GM10248 (cell line): ENCODE data around the gene RAMAC.

Experiments used
- CTCF ChIA-PET: fragments of 300-600 bp; sonication (Branson Sonifier 250); formaldehyde crosslinking; extraction: SDS; loops from one replicate; lab custom pipeline; 2021; ENCODE audit warnings: antibody characterized with exemption; lab: Yijun Ruan, JAX
- POLR2A ChIA-PET: fragments of 350-650 bp; sonication (Branson Sonifier 250); formaldehyde crosslinking; extraction: SDS; loops from one replicate; lab custom pipeline; 2020; ENCODE audit warnings: antibody characterized with exemption; lab: Yijun Ruan, JAX
- DNase-seq: peaks from one replicate; pipeline ENCODE4 v3.0.0; 2012; ENCODE audit errors: extremely low spot score
- CTCF ChIP-seq: IDR thresholded peaks from 2 replicates; pipeline ENCODE4 v1.5.1; 2012; ENCODE audit warnings: mild to moderate bottlenecking, low read depth; ENCODE audit errors: extremely low read depth, missing control alignments, control extremely low read depth

The RAMAC gene

GRCh38 chr15:82970696-82971095 lies 15.3 kb upstream of the RAMAC start:
- ChIA-PET CTCF (interaction anchor here (1.3 to 3.5 kb wide), 2 partner anchors 8 to 30 kb away, joined by 3 to 13 read pairs; no protein-coding TSS in a partner anchor), POLR2A (no interaction called here)
- no peak for DNase-seq
- TF ChIP-seq CTCF, result no peak

DNA sequence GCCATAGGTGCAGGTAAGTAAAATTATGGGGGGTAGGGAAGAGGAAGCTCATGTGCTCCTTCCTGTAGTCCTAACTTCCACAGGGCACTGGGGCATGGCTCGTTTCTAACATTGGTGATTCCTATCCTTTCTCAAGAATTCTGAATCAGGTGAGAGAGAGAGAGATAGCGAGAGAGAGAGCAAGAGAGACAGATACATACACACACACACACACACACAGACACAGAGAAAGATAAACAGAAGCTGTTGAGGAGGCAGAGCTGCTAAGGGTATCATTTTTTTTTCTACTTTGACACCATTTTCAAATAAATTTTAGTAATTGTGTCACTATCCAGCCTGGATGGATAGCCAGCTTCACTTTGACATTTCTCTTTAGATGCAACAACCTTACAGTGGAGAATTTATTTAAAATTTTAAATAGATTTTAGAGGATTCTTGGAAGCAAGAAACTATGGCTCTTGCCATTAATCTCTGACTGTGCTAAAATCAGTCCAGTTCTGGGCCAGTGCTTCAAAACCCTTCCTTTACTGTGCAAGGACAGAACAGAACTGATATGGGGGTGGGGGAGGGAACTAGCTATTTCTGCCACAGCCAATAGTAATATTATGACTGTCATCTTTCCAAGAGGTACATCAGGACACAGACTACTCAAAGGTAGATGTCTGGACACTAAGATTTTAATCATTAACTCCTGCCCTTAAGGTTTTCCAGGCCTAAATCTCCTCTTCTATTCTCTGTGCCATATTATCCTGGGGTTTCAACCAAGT lies 14.6 kb upstream of the RAMAC start:
- CTCF ChIA-PET, result interaction anchor here (0.6 to 3.5 kb wide), 4 partner anchors 9 to 29 kb away, joined by 3 to 13 read pairs (median 3); no protein-coding TSS in a partner anchor
- no peak for TF ChIP-seq CTCF
- no peak for DNase-seq
- POLR2A ChIA-PET, result no interaction called here

DNA sequence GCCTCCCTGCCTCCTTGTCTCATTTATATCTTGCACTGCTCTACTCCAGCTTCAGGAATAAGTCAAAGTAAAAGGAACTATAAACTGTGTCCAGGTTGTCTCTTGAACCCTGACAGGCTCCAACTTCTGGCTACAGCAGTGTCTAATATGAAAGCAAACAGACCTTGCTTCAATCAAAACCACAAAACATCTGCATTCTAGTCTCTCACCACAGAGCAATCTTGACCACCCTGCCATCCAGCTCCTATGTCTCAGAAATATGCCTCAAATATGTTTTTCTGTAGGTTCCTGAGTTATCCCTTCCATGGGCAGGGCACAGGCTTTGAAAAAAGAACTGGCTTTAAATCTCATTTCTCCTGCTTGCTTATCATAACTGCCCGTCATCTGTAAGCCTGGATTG lies 13.0 kb upstream of the RAMAC start:
- DNase-seq, result no peak
- ChIA-PET POLR2A (no interaction called here), CTCF (interaction anchor here (3.5 kb wide), 1 partner anchor 27 kb away, joined by 13 read pairs; no protein-coding TSS in a partner anchor)
- TF ChIP-seq CTCF, result no peak

DNA sequence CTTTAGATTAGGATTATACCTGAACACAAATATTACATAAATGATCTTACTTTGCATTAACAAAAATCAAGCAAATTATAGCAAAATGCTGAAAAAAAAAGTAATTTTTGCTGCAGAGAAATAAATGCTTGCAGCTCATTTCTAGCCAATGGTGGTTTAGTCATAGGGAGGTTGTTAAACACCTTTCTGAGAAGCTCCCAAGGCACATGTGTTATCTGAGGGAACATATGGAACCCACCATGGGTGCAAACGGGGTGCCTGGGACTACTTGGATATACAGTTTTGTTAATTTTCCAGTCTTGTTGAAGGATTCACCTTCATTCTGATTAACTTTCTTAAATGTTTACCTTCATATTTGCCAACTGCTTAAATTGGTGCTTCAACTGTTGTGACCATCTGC lies 8.9 kb upstream of the RAMAC start:
- ChIA-PET CTCF (interaction anchor here (1.0 kb wide), 1 partner anchor 34 kb away, joined by 3 read pairs; no protein-coding TSS in a partner anchor), POLR2A (no interaction called here)
- no peak for TF ChIP-seq CTCF
- no peak for DNase-seq

DNA sequence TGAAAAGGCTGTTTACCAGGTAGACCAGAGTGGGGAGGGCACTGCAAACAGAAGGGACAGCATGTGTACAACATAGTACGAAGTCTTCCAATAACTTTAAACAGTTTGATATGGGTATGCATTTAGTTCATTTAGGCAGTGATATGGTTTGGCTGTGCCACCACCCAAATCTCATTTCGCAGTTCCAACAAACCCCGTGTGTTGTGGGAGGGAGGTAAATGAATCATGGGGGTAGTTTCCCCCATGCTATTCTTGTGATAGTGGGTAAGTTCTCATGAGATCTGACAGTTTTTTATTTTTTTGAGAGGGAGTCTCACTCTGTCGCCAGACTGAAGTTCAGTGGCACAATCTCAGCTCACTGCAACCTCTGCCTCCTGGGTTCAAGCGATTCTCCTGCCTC lies 7.6 kb upstream of the RAMAC start:
- ChIA-PET CTCF (no interaction called here), POLR2A (no interaction called here)
- no peak for TF ChIP-seq CTCF
- no peak for DNase-seq

- POLR2A ChIA-PET, result no interaction called here
- no peak for TF ChIP-seq CTCF
- DNase-seq, result no peak
- CTCF ChIA-PET, result interaction anchor here (1.5 kb wide), 1 partner anchor 20 kb away, joined by 3 read pairs; no protein-coding TSS in a partner anchor
Observed at GRCh38 chr15:82979726-82980125, 6.3 kb upstream of the RAMAC start.

DNA sequence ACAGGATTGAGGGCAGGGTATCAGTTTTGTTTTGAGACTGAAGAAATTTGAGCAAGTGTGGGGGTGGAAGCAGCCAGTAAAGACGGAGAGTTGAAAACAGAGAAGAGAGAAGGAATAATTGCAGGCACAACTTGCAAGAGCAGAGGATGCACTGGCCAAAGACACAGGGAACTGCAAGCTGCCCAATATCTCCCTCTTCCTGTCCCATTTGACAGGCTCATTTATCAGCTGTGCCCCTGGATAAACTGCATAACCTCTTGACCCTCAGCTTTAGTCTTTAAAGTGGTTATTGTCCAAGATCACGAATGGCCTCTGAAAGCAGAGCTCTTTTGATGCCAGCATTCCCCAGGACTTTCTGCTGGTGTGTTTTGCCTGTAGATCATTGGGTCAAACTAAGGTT lies 5.0 kb upstream of the RAMAC start:
- no peak for TF ChIP-seq CTCF
- ChIA-PET CTCF (no interaction called here), POLR2A (no interaction called here)
- no peak for DNase-seq
